ENCODE results near the gene RDH12.
"Not testable (repeated sequence)": the region's sequence is repeated elsewhere in the genome, so short reads cannot be mapped to it uniquely, and the experiment has no call there.

RDH12 gene

GRCh38 chr14:67701492-67701891 lies at the start of gene RDH12:
Gene RDH12, plus strand, starts transcription at chr14:67701886. Its CDS starts 20,757 bp downstream, at chr14:67722643.
- H3K4me3 ChIP-seq (ENCODE audit: low read depth, low read length) = not testable (repeated sequence)

- H3K4me3 ChIP-seq (ENCODE audit: low read depth, low read length) = no peak overlapping the region
Measured at GRCh38 chr14:67652189-67652588, 49.5 kb upstream of the RDH12 start.

- no peak overlapping the region for H3K4me3 ChIP-seq (ENCODE audit: low read depth, low read length)
Measured at GRCh38 chr14:67653651-67654280, 47.9 kb upstream of the RDH12 start.

GRCh38 chr14:67663633-67664032 lies 38.1 kb upstream of the RDH12 start:
- H3K4me3 ChIP-seq (ENCODE audit: low read depth, low read length) = no peak overlapping the region

- H3K4me3 ChIP-seq (ENCODE audit: low read depth, low read length) = no peak overlapping the region
Measured at GRCh38 chr14:67665868-67666267, 35.8 kb upstream of the RDH12 start.

- no peak overlapping the region for H3K4me3 ChIP-seq (ENCODE audit: low read depth, low read length)
Measured at GRCh38 chr14:67666750-67667449, 34.8 kb upstream of the RDH12 start.

GRCh38 chr14:67668559-67668958 lies 33.1 kb upstream of the RDH12 start:
- no peak overlapping the region for H3K4me3 ChIP-seq (ENCODE audit: low read depth, low read length)

- peak overlapping the region; percentile 82 for H3K4me3 ChIP-seq (ENCODE audit: low read depth, low read length)
Measured at GRCh38 chr14:67673451-67673850, 28.2 kb upstream of the RDH12 start.

GRCh38 chr14:67674139-67674479 lies 27.6 kb upstream of the RDH12 start:
- peak overlapping the region; percentile 82 for H3K4me3 ChIP-seq (ENCODE audit: low read depth, low read length)

- H3K4me3 ChIP-seq (ENCODE audit: low read depth, low read length) = peak within 1 kb of the TSS; percentile 82
Measured at GRCh38 chr14:67674480-67675218, 27.0 kb upstream of the RDH12 start, which contains the start of gene VTI1B. Gene VTI1B, minus strand, starts transcription at chr14:67674632. Its CDS starts 143 bp downstream, at chr14:67674489.

GRCh38 chr14:67675219-67675582 lies 26.5 kb upstream of the RDH12 start:
- H3K4me3 ChIP-seq (ENCODE audit: low read depth, low read length) = peak overlapping the region; percentile 82

- H3K4me3 ChIP-seq (ENCODE audit: low read depth, low read length) = no peak overlapping the region
Measured at GRCh38 chr14:67679006-67679405, 22.7 kb upstream of the RDH12 start.

GRCh38 chr14:67680121-67680602 lies 21.5 kb upstream of the RDH12 start:
- no peak overlapping the region for H3K4me3 ChIP-seq (ENCODE audit: low read depth, low read length)

- no peak overlapping the region for H3K4me3 ChIP-seq (ENCODE audit: low read depth, low read length)
Measured at GRCh38 chr14:67680941-67681340, 20.7 kb upstream of the RDH12 start.

GRCh38 chr14:67683842-67684241 lies 17.8 kb upstream of the RDH12 start:
- no peak overlapping the region for H3K4me3 ChIP-seq (ENCODE audit: low read depth, low read length)

GRCh38 chr14:67690011-67690410 lies 11.7 kb upstream of the RDH12 start:
- H3K4me3 ChIP-seq (ENCODE audit: low read depth, low read length) = no peak overlapping the region

- H3K4me3 ChIP-seq (ENCODE audit: low read depth, low read length) = peak overlapping the region; percentile 98
Measured at GRCh38 chr14:67694791-67695393, 6.8 kb upstream of the RDH12 start.

- H3K4me3 ChIP-seq (ENCODE audit: low read depth, low read length) = peak within 1 kb of the TSS; percentile 98
Measured at GRCh38 chr14:67695394-67695949, 6.2 kb upstream of the RDH12 start, which contains the start of gene RDH11. Gene RDH11, minus strand, starts transcription at chr14:67695764. Its CDS starts 61 bp downstream, at chr14:67695703.

GRCh38 chr14:67697006-67697405 lies 4.7 kb upstream of the RDH12 start:
- no peak overlapping the region for H3K4me3 ChIP-seq (ENCODE audit: low read depth, low read length)

- H3K4me3 ChIP-seq (ENCODE audit: low read depth, low read length) = no peak overlapping the region
Measured at GRCh38 chr14:67698179-67698578, 3.5 kb upstream of the RDH12 start.

GRCh38 chr14:67703997-67704396 lies 2.3 kb downstream of the RDH12 start:
- no peak overlapping the region for H3K4me3 ChIP-seq (ENCODE audit: low read depth, low read length)

Data from iPS-11a (cell line).